Ammon's horn (tissue), 1 donor: Measurements from ENCODE around the gene PNMA1.

Experiments
- DNase-seq: peaks from one replicate; pipeline ENCODE4 v3.0.0-alpha.2; 2016; ENCODE audit warnings: low spot score

PNMA1 gene

DNA sequence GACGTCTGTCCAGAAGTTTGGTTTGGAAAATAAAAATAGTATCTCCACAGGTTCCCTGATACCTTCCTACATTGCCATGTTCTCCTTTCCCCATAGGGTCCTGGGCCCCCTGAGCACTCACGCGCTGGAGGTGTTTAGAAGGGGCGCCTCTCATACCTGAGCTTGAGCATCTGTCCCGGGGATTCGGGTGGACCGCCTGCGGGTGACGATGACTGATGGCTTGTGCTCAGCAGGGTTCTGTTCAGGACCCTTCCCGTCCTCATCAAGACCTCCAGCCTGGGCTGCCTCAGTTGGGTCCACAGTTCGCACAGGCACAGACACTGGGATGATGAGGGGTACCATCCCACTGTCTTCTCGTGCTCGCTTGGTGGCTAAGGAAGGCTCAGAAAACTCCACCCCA is 22.7 kb upstream of the PNMA1 start:
- no peak for DNase-seq

DNA sequence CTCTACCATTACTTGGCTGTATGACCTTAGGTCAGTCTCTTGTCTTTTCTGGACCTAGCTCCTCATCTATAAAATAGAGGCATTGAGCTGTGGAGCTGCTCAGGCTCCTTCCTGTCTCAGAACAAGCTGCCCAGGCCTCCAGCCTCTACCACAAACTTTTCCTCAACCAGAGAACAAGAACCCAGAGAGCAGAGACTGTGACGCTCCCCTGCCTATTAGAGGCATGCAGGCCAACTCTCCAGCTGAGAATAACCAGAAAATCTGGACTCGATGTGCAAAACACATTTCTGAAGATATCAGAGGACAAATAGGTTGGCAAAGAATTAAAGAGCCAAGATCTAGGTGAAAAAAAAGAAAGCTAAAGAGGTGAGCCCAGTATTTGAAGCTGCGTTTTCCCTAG is 17.8 kb upstream of the PNMA1 start:
- DNase-seq = no peak

GRCh38 chr14:73731111-73731510 is 16.9 kb upstream of the PNMA1 start:
- DNase-seq = no peak

DNA sequence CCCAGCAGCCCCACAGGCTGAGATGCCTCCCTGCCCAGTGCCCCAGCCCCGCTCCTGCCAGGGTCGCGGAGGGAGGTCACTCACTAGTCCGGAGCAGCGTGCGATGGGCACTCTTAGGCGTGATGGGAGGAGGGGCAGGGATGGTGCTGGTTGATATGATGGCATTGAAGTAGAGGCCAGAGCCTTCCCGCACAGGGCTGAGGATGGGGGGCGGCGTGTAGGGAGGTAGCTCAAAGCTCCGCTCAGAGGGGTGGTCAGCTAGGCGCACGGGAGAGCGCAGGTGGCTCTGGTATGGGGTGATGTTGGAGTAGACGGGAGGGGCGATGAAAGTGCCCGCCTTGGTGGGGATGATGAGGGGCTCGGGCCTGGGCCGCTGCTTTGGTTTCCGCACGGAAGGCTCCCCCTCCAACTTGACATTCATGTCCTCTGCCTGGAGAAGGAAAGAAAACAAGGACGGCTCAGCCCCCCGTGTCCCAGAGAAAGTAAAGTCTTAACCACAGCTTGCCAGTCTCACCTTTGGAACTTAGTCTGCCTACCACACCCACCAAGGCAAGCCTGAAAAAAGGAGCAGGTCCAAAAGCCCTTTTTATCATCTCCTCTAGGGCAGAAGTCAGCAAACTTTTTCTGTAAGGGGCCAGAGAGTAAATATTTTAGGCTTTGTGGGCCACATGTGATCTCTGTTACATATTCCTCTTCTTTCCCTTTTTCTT is 15.5 kb upstream of the PNMA1 start:
- DNase-seq = peak; percentile 2

GRCh38 chr14:73728717-73729330 is 14.6 kb upstream of the PNMA1 start:
- DNase-seq = peak; percentile 89

- DNase-seq = peak; percentile 1
Measured at GRCh38 chr14:73727166-73727565, 13.0 kb upstream of the PNMA1 start.

GRCh38 chr14:73726025-73726961 is 12.1 kb upstream of the PNMA1 start:
- DNase-seq = peak; percentile 1

DNA sequence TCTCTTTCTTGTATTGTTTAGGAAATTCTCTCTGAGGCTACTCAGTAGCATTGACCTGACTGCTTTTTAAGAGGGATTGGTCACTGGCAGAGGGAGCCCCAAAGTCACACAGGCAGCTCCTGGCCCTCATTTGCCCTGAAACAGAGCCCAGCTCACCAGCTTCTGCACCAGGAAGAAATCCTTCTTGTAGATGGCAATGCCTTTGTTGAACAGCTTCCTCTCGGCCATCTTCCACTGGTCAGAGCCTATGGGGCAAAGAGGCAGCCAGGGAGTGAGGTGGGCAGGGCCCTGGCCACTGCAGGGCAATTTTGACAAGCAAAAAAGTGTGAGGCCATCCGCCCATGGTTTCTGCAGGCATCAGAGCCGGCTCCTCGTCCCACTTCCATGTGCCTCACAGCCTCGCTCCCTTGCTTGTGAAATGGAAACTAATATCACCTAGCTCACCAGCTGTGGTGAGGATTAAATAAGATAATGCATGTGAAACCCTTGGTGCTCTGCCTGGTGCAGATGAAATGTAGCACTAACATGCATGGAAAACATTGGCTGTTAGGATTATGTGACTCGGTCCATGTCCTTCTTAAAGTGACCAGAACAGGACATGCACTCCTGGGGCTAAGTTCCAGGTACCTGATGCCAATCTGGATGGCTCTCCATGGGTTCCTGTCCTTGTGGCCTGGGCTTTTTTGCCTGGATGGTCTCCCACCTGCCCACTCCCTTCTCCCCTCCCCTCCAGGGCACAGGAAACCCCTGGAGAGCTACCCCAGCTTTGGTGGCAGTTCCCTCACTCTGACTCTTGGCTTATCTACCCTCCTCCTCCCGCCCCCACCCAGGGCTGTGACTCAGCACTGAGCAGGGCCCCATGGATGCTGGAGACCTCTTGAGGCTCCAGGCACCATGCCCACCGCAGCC is 11.2 kb upstream of the PNMA1 start:
- DNase-seq = peak; percentile 3

DNA sequence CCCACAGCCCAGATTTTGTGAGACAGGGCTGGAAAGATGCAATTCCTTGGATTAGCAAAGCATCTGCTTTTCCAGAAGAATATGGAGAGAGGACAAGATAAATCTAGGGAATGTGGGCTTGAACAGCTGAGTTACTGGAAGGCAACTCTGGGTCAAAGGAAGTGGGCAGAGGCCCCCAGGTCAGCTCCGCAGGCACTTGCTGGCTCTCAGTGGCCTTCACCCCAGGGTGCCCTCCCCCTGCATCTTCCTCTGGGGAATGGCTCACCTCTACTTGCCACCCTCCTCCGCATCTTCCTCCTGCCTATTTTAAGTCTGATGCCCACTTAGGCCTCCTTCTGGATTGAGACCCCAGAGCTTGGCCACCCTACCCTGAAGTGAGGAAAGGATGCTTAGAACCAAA is 10.5 kb upstream of the PNMA1 start:
- no peak for DNase-seq

DNA sequence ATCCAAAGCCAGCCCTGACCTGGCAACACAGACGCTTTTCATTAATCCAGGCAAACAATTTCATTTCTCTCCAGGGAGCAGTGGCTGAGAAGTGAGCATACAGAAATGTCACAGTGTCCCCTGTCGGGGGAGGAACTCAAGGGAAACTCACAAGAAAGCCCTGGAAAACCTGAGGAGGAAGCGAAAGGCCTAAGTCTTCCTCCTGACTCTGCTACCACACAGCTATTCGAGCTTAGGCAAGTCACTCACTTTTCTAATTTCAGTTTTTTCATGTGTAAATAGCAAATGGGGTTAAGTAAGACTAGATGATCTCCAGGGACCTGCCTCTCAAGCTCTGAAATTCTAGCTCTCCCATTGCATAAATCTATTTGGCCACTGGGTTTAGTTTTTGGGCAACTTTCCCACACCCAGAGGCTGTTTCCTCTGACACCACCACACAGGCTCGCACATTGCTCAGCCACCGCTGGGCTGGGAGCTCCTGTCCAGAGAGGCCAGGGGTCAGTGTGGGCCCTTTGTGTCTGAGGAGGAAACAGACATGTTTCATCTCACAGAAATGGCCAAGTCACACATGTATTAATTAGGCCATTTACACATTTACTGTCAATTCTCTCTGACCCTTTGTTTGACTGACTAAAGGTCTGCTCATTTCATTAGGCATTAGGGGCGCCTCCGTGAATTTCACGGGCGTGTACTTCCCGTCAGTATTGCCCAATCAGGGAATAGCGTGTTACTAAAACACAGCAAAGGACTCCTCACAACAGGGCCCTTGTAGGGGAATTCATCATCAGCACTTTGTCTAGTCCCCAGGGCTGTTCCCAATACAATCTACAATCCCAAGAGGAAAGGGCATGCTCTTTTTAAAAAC is 9.8 kb upstream of the PNMA1 start:
- peak; percentile 39 for DNase-seq

- DNase-seq = no peak
Measured at GRCh38 chr14:73723406-73723796, 9.2 kb upstream of the PNMA1 start.

- DNase-seq = peak; percentile 2
Measured at GRCh38 chr14:73722581-73722980, 8.4 kb upstream of the PNMA1 start.

DNA sequence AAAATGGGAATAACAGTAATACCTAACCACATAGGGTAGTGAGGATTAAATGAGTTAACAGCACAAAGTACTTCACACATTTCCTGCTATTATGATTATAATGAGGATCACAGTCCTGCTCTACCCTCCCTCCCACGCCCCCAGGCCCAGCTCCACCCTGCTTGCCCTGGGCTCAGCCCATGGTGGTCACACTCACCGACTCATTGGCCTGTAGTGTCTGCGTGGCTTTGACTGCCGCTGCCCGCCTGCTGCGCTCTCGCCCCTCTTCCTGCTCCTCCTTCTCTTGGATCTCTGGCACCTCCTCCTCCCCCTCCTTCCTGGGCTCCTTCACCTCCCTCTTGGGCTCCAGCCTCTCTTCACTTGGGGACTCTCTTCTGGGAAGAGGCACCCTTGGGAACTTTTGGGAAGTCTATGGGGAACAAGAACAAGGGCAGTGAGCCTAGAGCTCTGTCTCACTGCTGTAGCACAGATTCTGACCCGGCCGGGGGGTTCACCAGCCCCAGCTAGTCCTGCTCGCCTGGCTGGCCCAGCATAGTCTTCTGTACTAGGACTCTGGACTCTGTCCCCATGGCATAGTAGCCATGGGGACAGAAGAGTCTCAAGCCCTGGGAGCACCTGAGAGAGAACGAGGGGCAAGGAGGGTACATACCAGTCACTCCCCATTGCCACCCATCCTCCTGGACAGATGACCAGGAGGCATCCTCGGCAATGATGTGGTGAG is 7.1 kb upstream of the PNMA1 start:
- no peak for DNase-seq

DNA sequence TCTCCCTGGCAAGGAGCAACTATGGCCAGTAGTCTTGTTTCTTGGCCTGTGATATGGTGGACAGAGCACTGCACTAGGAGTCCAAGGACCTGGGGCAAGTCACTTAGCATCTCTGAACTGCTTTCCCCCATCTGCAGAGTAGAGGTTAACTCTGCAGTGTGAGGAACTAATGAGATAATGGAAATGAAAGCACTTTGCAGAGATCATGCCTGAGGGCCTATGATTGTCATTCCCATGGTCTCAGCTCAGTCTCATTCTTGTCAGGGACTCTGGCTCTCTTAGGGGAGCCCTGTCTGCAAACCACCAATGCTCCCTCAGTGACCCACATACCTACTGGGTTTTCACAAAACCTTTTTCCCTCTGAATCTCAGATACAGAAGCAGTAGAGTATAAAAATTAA is 6.5 kb upstream of the PNMA1 start:
- DNase-seq = no peak

DNA sequence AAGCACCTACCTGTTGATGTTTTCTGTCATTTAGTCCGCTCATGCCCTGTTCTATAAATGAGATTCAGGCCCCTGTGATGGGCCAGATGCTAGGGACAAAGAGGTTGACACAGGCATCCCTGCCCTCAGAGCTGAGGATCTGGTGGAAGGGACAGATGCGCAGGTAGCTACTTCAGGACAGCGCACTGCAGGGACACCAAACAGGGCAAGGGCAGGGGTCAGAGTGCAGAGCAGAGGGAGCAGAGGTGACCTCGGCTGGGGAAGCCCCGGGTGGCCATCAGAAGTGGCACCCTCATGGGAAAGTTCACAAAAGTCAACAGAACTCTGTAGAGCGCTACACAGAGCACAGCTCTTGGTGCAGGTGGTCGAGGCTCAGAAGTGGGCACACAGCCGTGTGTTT is 5.6 kb upstream of the PNMA1 start:
- no peak for DNase-seq

- no peak for DNase-seq
Measured at GRCh38 chr14:73719361-73719760, 5.2 kb upstream of the PNMA1 start.

DNA sequence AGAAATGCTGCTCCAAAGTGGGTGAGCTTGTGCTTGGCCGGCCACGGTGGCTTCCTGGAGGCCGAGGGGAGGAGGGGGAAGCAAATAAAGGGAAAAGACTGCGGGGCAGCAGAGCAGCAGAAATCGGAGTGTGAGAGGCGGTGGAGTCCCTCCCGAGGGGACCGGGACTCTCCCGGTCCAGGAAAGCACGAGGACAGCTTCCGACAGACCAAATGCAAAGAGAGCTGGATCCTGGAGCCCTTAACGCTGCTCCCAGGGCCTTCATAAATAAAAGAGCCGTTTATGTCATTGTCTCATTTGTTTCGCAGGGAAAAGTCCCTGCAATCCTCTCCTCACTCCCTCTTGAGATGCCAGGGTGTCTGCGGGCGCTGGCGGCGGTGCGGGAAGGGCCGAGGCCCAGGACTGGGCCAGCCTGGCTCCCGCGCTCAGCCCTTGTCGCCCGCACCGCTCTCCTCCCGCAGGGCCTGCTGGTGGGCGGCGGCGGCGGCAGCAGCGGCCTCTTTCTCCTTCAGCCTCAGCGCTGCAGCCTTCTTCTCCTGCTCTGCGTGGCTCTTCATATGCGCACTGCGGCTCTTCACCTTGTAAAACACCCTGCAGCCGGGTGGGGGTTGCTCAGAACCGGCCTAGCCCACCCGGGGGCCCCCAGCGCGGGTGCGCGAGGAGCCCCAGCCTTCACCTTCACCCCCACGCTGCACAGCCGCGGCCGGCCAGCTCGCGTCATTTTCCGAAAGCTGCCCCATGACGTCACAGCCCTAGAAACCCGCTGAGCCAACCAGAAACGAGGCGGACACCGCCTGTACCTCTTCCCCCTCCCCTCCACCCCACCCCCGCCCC is 4.5 kb upstream of the PNMA1 start:
- DNase-seq = no peak

- no peak for DNase-seq
Measured at GRCh38 chr14:73717711-73718417, 3.7 kb upstream of the PNMA1 start.

- no peak for DNase-seq
Measured at GRCh38 chr14:73717266-73717665, 3.1 kb upstream of the PNMA1 start.
